Stimulated activated CD4-positive, alpha-beta T cell treated with anti-CD3 and anti-CD28 coated beads, Interleukin-15, amount 100 ng/mL, for 1 hour (primary cell): ENCODE measurements around the gene ACTRT2.
A peak's percentile ranks its signal among the peaks of the same experiment; 100 is the strongest.

ENCODE experiments used
- DNase-seq, 2 donors: peaks; one replicate each; pipeline ENCODE4 v3.0.0-alpha.2; 2020; ENCODE audit warnings: low read depth in 1 of 2, low spot score in 1 of 2

The ACTRT2 gene

GRCh38 chr1:3031401-3032221, 10.3 kb downstream of the ACTRT2 start:
- DNase-seq, result no peak

- no peak for DNase-seq
Measured at GRCh38 chr1:3032371-3033039, 11.2 kb downstream of the ACTRT2 start.

GRCh38 chr1:3033040-3033789, 11.9 kb downstream of the ACTRT2 start:
- peak in 1 of 2 donors; percentile 8 for DNase-seq

- no peak for DNase-seq
Measured at GRCh38 chr1:3033790-3034090, 12.5 kb downstream of the ACTRT2 start.

GRCh38 chr1:3034162-3034561, 12.9 kb downstream of the ACTRT2 start:
- no peak for DNase-seq

GRCh38 chr1:3034728-3035562, 13.7 kb downstream of the ACTRT2 start:
- no peak for DNase-seq

GRCh38 chr1:3035563-3036446, 14.5 kb downstream of the ACTRT2 start:
- no peak for DNase-seq

- no peak for DNase-seq
Measured at GRCh38 chr1:3036447-3037280, 15.4 kb downstream of the ACTRT2 start.

GRCh38 chr1:3037281-3038040, 16.2 kb downstream of the ACTRT2 start:
- no peak for DNase-seq

- DNase-seq, result no peak
Measured at GRCh38 chr1:3038113-3038551, 16.9 kb downstream of the ACTRT2 start.

- no peak for DNase-seq
Measured at GRCh38 chr1:3038571-3039181, 17.4 kb downstream of the ACTRT2 start.

GRCh38 chr1:3040004-3040403, 18.7 kb downstream of the ACTRT2 start:
- no peak for DNase-seq

GRCh38 chr1:3042481-3042880, 21.2 kb downstream of the ACTRT2 start:
- DNase-seq, result no peak

- DNase-seq, result no peak
Measured at GRCh38 chr1:3049164-3049563, 27.9 kb downstream of the ACTRT2 start.

- no peak for DNase-seq
Measured at GRCh38 chr1:3049905-3050304, 28.6 kb downstream of the ACTRT2 start.

- DNase-seq, result no peak
Measured at GRCh38 chr1:3050603-3051002, 29.3 kb downstream of the ACTRT2 start.

- no peak for DNase-seq
Measured at GRCh38 chr1:3051270-3052268, 30.3 kb downstream of the ACTRT2 start.
